HCEC 1CT (cell line): Measurements from ENCODE around the gene ADPGK.
"Not testable (repeated sequence)": the region's sequence is repeated elsewhere in the genome, so short reads cannot be mapped to it uniquely, and the experiment has no call there.

Source experiments
- DNase-seq: peaks from one replicate; pipeline ENCODE4 v3.0.0-alpha.2; 2017

Gene ADPGK

DNA sequence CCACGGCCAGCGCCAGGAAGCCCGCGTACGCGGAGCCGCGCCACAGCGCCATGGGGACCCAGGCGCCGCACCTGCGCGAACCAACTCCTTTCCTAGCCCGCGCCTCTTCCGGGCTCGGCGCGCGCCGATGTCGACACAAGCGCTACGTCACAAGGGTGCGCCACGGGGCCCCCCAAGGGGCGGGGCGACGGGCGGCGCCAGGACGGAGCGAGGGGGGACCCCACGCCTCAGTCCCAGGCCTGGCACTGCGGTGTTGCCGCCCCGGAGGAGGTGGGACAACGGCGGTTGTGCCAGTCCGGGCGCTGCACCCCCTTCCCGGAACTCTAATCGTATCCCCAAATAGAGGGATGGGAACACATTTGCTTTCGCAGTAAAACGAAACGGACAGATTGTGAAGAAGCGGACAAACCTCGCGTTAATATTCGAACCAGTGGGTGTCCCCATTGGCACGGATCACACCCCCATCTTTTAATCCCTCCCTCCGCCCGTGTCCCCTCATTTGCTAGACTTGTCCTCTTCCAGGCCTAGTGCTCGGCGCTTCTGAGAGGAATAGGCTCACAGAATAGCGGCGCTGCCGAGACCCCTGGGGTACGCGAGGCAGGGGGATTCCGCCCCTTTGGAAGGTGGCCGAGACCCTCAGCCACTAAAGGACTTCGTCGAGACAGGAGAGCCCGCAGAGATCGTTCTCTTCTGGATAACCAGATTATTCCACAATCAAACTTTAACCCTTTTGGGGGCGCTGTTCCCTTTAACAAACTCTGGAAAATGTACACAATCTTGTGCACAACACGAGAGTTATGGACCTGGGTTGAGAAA lies at the start of gene ADPGK:
Gene ADPGK (minus strand): TSS at position 119 of the 816 bp plus-strand sequence. CDS start 67 bp downstream, at position 52.
- peak; percentile 90 for DNase-seq

- peak; percentile 15 for DNase-seq
These were observed 43.7 kb upstream of the ADPGK start for GRCh38 chr15:72827226-72827625.

DNA sequence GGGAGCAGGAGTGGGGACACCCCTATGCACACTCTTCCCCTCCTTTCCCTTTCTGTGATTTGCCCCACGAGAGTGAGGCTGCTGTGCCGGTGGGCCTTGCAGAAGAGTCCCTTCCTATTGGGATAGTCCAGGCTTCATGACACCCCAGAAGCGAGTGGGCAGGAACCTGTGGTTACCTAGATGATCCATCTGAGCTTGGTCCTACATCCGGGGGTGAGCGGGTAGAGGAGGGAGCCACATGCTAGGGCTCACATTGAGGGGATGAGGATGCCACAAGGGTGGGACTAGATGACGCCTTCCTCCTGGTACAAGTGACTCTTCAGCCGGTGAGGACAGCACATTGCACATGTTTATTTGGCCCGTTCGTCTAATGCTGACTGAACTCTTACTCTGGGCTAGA lies 43.1 kb upstream of the ADPGK start:
- no peak for DNase-seq

DNA sequence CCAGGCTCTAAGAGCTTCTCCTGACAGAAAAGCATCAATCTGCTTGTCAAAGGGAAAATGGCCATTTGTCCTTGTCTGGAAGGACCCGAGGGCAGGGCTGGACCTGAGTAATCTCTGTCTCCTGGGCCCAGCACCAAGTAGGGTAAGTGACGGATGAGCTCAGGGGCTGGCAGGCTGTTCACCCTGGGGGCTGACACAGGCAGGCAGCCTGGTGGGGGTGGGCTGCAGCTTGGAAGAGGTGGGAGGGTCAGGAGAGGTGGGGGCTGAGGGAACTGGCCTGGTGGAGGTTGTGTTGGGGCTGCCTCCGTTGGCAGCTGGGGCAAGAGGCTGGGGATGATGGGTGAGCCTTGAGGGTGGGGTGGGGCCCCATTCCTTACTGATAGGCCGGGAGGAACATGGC lies 42.3 kb upstream of the ADPGK start:
- no peak for DNase-seq

- DNase-seq: no peak
These were observed 41.2 kb upstream of the ADPGK start for GRCh38 chr15:72824781-72825180.

DNA sequence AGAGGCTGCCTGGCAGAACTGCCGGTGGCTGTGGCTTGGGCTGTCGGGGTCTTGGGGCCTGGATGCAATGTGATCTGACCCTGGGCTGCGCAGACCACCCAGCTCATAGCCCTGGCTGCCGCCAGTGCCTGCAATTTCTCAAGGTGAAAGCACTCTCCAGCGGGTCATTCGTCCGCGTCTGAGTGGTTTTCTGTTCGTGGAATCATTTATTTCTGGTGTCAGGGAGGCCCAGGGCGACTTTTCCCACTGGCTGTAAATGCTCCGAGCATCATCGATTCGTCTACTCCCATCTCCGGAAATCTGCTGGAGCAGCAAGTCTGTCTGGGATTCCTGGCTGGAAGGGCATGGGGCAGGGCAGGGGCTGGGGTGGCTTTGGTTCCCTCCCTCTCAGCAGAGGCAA lies 40.6 kb upstream of the ADPGK start:
- no peak for DNase-seq

- no peak for DNase-seq
These were observed 36.7 kb upstream of the ADPGK start for GRCh38 chr15:72820278-72820677.

DNA sequence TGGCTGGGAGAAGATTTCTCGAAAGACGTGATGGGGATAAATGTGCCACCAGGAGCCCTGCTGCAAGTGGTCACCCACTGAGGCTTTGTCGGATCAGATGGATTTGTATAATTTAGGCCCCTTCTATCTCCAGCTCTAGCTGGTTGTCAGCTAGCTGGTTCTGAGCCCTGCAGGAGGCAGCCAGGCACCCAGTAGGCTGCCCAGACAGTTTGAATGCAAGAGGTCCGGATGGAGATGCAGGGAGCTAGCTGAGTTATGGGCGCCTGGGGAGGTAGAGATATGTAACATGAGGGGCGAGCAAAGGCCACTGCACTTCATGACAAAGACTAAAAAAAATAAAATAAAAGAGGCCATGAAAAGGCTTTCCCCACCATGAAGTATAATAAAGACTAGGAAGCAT lies 35.1 kb upstream of the ADPGK start:
- no peak for DNase-seq

DNA sequence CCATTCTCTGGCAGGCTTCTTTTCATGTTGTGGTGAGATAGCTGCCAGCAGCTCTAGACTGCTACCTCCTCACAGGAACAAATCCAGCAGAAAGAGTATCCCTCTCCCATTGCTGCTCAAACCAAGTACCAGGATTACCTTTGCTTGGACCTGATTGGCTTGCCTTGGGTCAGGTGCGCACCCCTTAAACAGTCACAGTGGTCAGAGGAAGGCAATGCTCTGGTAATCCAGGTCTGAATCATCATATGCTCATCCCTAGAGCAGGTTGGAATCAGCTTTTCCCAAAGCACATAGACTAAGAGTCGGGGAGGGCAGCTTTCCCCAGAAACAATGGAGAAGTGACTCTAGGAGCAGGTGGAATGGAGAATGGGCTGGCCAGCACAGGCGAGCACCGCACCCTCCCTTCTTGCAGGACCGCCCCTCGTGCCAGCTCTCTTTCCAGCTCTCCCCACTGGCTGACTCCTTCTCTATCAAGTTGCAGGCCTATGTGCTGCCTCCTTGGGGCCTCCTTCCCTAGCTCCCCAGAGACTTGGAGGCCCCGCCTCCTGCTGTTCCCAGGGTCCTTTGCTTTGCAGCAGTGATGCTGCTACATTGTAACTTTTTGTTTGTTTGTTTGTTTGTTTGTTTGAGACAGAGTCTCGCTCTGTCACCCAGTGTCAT lies 29.9 kb upstream of the ADPGK start:
- no peak for DNase-seq

DNA sequence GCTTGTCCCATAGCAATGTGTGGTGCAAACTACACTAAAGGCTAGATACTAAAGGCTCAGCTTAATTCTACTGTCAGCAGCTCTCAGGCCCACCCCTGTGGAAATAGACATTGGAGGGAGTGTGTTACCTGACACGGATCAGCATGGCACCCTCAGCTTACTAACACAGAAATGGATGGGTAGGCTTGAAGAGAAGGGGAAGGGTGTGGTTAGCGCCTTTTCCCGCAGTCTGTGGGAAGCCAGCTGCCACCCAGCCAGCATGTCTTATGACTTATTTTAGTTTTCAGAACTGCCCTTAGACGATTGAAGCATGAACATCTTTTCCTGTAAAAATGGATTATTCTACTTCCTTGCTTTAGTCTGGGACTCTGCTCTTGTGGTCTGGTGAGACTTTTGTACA lies 25.8 kb upstream of the ADPGK start:
- no peak for DNase-seq

DNA sequence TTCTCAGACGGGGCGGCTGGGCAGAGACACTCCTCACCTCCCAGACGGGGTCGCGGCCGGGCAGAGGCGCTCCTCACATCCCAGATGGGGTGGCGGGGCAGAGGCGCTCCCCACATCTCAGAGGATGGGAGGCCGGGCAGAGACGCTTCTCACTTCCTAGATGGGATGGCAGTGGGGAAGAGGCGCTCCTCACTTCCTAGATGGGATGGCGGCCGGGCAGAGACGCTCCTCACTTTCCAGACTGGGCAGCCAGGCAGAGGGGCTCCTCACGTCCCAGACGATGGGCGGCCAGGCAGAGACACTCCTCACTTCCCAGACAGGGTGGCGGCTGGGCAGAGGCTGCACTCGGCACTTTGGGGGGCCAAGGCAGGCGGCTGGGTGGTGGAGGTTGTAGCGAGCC lies 23.8 kb upstream of the ADPGK start:
- not testable (repeated sequence) for DNase-seq

GRCh38 chr15:72803006-72803405 lies 19.4 kb upstream of the ADPGK start:
- no peak for DNase-seq

DNA sequence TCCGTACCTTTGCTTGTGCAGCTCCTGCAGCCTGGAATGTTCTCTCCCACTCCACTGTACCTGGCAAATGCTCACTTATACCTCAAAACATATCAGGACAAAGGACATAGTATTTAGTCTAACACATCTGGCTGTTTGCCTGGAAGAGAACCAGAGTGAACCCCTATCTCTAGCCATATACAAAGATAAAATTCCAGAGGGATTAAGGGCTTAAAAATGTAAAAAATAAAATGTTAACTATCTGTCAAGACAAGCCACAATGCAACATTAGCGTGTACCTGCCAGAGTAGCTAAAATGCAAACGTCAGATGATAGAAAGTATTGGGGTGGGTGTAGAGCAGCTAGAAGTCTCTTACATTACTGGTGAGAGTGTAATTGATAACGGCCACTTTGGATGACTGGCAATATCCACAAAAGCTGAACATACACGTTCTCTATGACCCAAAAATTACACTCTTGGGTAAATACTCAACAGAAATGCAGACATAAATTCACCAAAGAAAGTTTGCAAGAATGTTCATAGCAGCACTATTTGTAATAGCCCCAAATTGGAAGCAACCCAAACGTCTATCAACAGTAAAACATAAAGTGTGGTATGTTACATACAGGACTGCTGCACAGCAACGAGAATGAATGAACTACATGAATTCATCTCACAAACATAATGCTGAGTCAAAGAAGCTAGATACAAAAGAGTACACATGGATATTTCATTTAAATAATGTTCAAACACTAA lies 18.2 kb upstream of the ADPGK start:
- no peak for DNase-seq

GRCh38 chr15:72800833-72801481 lies 17.4 kb upstream of the ADPGK start:
- DNase-seq: no peak

DNA sequence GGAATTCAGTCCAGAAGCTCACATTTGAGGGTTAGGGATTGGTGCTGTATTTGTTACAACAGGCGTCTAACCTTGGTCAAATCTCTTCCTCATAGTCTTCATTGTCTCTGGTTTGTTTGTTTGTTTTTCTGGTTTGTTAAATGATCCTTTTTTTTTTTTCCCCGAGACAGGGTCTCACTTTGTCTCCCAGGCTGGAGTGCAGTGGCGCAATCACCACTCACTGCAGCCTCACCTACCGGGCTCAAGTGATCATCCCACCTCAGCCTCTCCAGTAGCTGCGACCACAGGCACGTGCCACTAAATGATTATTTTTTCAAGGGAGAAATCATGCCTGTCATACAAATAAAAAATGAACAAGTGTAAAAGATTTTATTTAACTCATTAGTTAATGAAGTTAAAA lies 14.3 kb upstream of the ADPGK start:
- no peak for DNase-seq

DNA sequence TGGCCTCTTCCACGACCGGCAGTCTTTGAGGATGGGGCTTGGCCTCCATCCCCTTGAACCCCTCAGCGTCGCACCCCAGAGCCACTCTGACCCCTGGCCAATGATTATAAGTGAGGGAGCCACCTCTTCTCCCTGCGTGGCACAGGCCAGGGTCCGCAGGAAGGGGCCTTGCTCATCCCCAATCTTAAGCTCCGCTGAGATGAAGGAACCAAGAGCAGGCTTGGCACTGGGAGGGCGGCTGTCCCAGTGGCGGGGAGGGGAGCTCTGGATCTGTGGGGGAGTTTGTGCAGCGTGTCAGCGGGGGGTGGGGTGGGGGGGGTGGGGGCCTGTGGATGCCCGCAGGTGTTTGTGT lies 13.8 kb upstream of the ADPGK start:
- DNase-seq: no peak

- DNase-seq: peak; percentile 49
These were observed 13.2 kb upstream of the ADPGK start for GRCh38 chr15:72796515-72797337.

DNA sequence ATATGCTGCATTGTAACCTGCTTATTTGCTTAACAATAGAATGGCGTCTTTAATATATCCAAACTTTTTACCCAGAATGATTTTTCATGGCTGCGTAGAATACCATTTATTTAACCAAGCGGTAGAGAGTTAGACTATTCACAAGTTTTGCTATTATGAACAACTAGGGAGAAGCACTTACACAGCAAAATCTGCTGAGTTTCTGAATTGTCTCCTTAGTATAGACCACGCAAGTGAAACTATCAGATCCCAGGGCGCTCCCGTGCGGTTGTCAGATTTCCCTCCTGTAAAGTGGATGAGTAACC lies 12.6 kb upstream of the ADPGK start:
- DNase-seq: no peak

- DNase-seq: no peak
These were observed 10.5 kb upstream of the ADPGK start for GRCh38 chr15:72793766-72794660.

GRCh38 chr15:72792431-72792830 lies 8.9 kb upstream of the ADPGK start:
- DNase-seq: no peak

DNA sequence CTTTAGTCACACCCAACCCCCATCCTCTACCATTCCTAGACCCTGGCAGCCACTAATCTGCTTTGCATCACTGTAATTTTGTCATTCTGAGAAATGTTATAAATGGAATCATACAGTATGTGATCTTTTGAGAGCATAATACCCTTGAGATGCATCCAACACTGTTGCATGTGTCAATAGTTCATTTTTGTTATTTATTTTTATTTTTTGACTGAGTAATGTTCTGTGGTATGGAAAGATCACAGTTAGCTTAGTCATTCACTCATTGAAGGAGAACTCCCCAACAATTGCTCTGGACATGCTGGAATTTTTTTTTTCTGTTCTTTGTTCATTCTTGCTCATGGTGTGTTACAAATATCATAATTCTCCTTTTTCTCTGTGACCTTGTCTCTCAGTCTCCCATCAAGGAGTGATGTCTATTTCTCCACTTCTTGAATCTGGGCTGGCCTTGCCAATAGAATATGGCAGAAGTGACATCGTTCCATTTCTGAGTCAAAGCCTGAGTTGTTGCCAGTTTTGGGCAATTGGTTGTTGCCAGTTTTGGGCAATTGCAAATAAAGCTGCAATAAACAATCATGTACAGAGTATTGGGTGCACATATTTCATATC lies 6.8 kb upstream of the ADPGK start:
- peak; percentile 80 for DNase-seq
